K562 (cell line): Measurements from ENCODE around the gene PRKAR2B. TPM values are rescaled to one million over a fixed set of nuclear protein-coding genes. Genes with fewer than 3 reads are reported as not detected.
A peak's percentile ranks its signal among the peaks of the same experiment; 100 is the strongest.

Source experiments
- BDP1 ChIP-seq: IDR thresholded peaks from 3 replicates; pipeline ENCODE4 v1.6.1; 2011; ENCODE audit not compliant: insufficient read length, insufficient read depth
- CSDE1 ChIP-seq, 2 experiments: fragments of 450-650 bp; IDR thresholded peaks; 2 replicates each; pipeline ENCODE4 v1.6.1; 2016; ENCODE audit warnings: mild to moderate bottlenecking in 1 of 2
- ETV6 ChIP-seq, 3 experiments: fragments of 150-350 bp in 1 of 3; sonication (generic) in 1 of 3; formaldehyde crosslinking in 1 of 3; IDR thresholded peaks; 2 replicates each; pipeline versions ENCODE4 v1.6.1 to v1.8.0; 2014 to 2022; ENCODE audit warnings: borderline replicate concordance in 2 of 3, low read depth in 2 of 3, antibody characterized with exemption in 1 of 3, low read length in 1 of 3, mild to moderate bottlenecking in 1 of 3, missing genetic modification reagents in 1 of 3
- FUS ChIP-seq: fragments of 200-400 bp; formaldehyde crosslinking; optimal IDR thresholded peaks from 2 replicates; pipeline ENCODE3; 2017; ENCODE audit warnings: low read depth, low read length
- GABPB2 ChIP-seq: fragments of 250-450 bp; sonication (Bioruptor Pico); conservative IDR thresholded peaks from 2 replicates; pipeline ENCODE4 v1.5.1; 2021; ENCODE audit warnings: mild to moderate bottlenecking
- GATA2 ChIP-seq: sonication (generic); formaldehyde crosslinking; IDR thresholded peaks from 2 replicates; pipeline ENCODE4 v1.4.0; 2020; ENCODE audit warnings: mild to moderate bottlenecking, missing genetic modification reagents
- HDGF ChIP-seq: fragments of 450-650 bp; IDR thresholded peaks from 2 replicates; pipeline ENCODE4 v1.6.1; 2016
- KAT2B ChIP-seq: IDR thresholded peaks from one replicate; pipeline ENCODE4 v1.6.1; 2012; ENCODE audit warnings: low read depth, mild to moderate bottlenecking, control low read depth, inconsistent platforms, low read length, moderate library complexity
- MAZ ChIP-seq, 2 experiments: fragments of 450-650 bp in 1 of 2; sonication (generic) in 1 of 2; formaldehyde crosslinking; IDR thresholded peaks in 1 of 2; conservative IDR thresholded peaks in 1 of 2; 2 replicates each; pipeline versions ENCODE4 v1.4.0 to v1.5.0; 2020; ENCODE audit warnings: mild to moderate bottlenecking in 1 of 2, missing genetic modification reagents in 1 of 2
- NFIC ChIP-seq: fragments of 450-650 bp; IDR thresholded peaks from 2 replicates; pipeline ENCODE4 v1.6.1; 2017; ENCODE audit warnings: mild to moderate bottlenecking, inconsistent platforms
- OTX1 ChIP-seq: fragments of 450-650 bp; formaldehyde crosslinking; IDR thresholded peaks from 2 replicates; pipeline ENCODE4 v1.4.0; 2022; ENCODE audit warnings: mild to moderate bottlenecking
- POLR2G ChIP-seq: fragments of 200-400 bp; formaldehyde crosslinking; IDR thresholded peaks from 2 replicates; pipeline ENCODE4 v1.6.1; 2017; ENCODE audit warnings: low read depth, mild to moderate bottlenecking, antibody characterized with exemption, low read length, moderate library complexity
- PTBP1 ChIP-seq: fragments of 200-400 bp; formaldehyde crosslinking; IDR thresholded peaks from 2 replicates; pipeline ENCODE4 v1.6.1; 2017; ENCODE audit warnings: low read depth, low read length
- SRSF7 ChIP-seq: fragments of 200-400 bp; formaldehyde crosslinking; optimal IDR thresholded peaks from 2 replicates; pipeline ENCODE3; 2017; ENCODE audit warnings: mild to moderate bottlenecking, low read depth, low read length
- STAG1 ChIP-seq: sonication (generic); formaldehyde crosslinking; IDR thresholded peaks from 2 replicates; pipeline ENCODE4 v1.5.0; 2020; ENCODE audit warnings: missing genetic modification reagents, borderline replicate concordance
- TAF15 ChIP-seq: fragments of 200-400 bp; formaldehyde crosslinking; IDR thresholded peaks from 2 replicates; pipeline ENCODE4 v1.6.1; 2017; ENCODE audit warnings: mild to moderate bottlenecking, low read depth, low read length, moderate library complexity
- TAL1 ChIP-seq: fragments of 450-650 bp; IDR thresholded peaks from 2 replicates; pipeline ENCODE4 v1.6.1; 2016; ENCODE audit warnings: mild to moderate bottlenecking
- ZFP36 ChIP-seq: fragments of 150-350 bp; IDR thresholded peaks from 2 replicates; pipeline ENCODE4 v1.6.1; 2018; ENCODE audit warnings: low read length, low read depth; ENCODE audit not compliant: partially characterized antibody
- ZNF140 ChIP-seq: fragments of 250-450 bp; sonication (Bioruptor Pico); IDR thresholded peaks from 2 replicates; pipeline ENCODE4 v1.8.0; 2021; ENCODE audit warnings: moderate library complexity, mild to moderate bottlenecking, inconsistent platforms
- ZNF584 ChIP-seq: fragments of 200-800 bp; sonication (Bioruptor generic); IDR thresholded peaks from 2 replicates; pipeline ENCODE4 v1.6.1; 2016; ENCODE audit warnings: low read depth, mild to moderate bottlenecking, missing genetic modification characterization, missing compliant biosample characterization
- polyA plus RNA-seq, 8 experiments: library from polyadenylated mRNA; depleted of rRNA in 4 of 8; stranded (reverse) in 5 of 8; unstranded in 3 of 8; fragments of >200 nt; fragmentation: Nextera tagmentation in 2 of 8; fragmentation: Illumina TruSeq in 1 of 8; extraction: Ambion mirVana in 2 of 8; extraction: Trizol in 1 of 8; gene quantifications; 2 replicates each; pipeline versions ENCODE4 v1.2.1 to v1.2.3, GENCODE V29; 2011 to 2014; ENCODE audit warnings: inconsistent platforms in 1 of 8, missing spikeins in 1 of 8
- total RNA-seq, 7 experiments: library from RNA; depleted of rRNA in 6 of 7; stranded (reverse); fragments of >200 nt in 6 of 7; fragmentation: Illumina TruSeq in 2 of 7; extraction: Trizol in 2 of 7; gene quantifications; 2 replicates each; pipeline versions ENCODE4 v1.2.1 to v1.2.3, GENCODE V29; 2011 to 2021; ENCODE audit warnings: low replicate concordance in 1 of 7
- TF ChIP-seq, protein P1 (sequence below): fragments of 450-650 bp; formaldehyde crosslinking; IDR thresholded peaks from 2 replicates; pipeline ENCODE4 v1.4.0; 2022; ENCODE audit warnings: missing genetic modification characterization
- TF ChIP-seq, protein P2 (sequence below): sonication (generic); formaldehyde crosslinking; IDR thresholded peaks from 2 replicates; pipeline ENCODE4 v1.8.0; 2022; ENCODE audit warnings: mild to moderate bottlenecking, missing genetic modification reagents
- TF ChIP-seq, protein P3 (sequence below): sonication (generic); formaldehyde crosslinking; IDR thresholded peaks from 2 replicates; pipeline ENCODE4 v1.8.1; 2022; ENCODE audit warnings: missing genetic modification reagents
- TF ChIP-seq, protein P4 (sequence below): fragments of 450-650 bp; IDR thresholded peaks from 2 replicates; pipeline ENCODE4 v1.6.1; 2016; ENCODE audit warnings: missing biosample characterization, missing genetic modification characterization

The PRKAR2B gene
- total and polyA plus RNA-seq, 9 of the 15 experiments (the other 6 are each of a cell fraction or from before 2014, with no cell fraction given), result 59.0 to 173 (median 129) TPM

DNA sequence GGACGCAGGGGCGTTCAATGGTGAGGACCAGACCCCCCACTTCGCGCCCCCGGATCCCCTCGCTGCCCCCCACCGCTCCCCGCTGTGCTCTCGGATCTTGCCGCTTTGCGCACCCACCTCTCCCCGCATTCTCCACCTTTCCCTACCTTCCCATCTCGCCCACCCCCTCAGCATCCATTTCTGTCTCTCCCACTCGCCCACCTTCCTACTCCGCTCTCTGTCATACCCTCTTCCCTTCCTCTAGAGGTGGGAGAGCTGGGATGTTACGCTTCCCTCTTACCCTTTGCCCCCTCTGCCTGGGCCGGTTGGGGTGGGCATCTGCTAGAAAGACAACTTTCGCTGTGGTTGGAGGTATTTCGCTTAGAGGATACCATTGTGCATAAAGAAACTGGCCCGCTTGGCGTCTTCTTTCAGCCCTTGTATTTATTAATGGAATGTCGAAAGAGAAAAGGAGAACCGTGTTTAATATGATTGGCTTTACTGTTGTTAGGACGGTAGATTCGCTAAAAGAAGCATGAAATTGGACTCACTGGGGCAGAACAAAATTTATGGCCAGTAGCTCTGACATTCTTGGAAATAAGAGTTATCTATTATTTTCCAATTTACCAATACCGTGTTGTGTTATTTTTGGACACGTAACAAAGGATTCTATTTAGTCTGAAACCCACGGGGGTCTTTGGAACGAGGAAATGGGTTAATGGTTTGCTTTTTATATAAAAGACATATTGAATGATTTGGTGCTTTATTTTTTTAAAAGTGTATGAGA, 873 bp downstream of the PRKAR2B start (continued):
- TF ChIP-seq, protein P1, sequence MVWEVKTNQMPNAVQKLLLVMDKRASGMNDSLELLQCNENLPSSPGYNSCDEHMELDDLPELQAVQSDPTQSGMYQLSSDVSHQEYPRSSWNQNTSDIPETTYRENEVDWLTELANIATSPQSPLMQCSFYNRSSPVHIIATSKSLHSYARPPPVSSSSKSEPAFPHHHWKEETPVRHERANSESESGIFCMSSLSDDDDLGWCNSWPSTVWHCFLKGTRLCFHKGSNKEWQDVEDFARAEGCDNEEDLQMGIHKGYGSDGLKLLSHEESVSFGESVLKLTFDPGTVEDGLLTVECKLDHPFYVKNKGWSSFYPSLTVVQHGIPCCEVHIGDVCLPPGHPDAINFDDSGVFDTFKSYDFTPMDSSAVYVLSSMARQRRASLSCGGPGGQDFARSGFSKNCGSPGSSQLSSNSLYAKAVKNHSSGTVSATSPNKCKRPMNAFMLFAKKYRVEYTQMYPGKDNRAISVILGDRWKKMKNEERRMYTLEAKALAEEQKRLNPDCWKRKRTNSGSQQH (CRISPR knock-in tag), result 0 out of 2 replicates have a peak, but pooled peaks have one; percentile 27
- TF ChIP-seq, protein P2, sequence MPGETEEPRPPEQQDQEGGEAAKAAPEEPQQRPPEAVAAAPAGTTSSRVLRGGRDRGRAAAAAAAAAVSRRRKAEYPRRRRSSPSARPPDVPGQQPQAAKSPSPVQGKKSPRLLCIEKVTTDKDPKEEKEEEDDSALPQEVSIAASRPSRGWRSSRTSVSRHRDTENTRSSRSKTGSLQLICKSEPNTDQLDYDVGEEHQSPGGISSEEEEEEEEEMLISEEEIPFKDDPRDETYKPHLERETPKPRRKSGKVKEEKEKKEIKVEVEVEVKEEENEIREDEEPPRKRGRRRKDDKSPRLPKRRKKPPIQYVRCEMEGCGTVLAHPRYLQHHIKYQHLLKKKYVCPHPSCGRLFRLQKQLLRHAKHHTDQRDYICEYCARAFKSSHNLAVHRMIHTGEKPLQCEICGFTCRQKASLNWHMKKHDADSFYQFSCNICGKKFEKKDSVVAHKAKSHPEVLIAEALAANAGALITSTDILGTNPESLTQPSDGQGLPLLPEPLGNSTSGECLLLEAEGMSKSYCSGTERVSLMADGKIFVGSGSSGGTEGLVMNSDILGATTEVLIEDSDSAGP (CRISPR knock-in tag), result no peak
- TF ChIP-seq POLR2G (no peak), GABPB2 (no peak), TAL1 (0 out of 2 replicates have a peak, but pooled peaks have one; percentile 15), ZNF140 (CRISPR knock-in tag) (no peak), ETV6 (IDR thresholded peaks at IDR 0.05; ENCODE audit: borderline replicate concordance in 1 of 2, low read depth in 2 of 2, low read length in 1 of 2) (no peak), ETV6 (CRISPR knock-in tag; IDR thresholded peaks at IDR 0.05; ENCODE audit: borderline replicate concordance) (no peak), PTBP1 (no peak), SRSF7 (no peak), CSDE1 (IDR thresholded peaks at IDR 0.05) (no peak), HDGF (peak; percentile 94; the same call in 1 of the 2 replicates), GATA2 (CRISPR knock-in tag) (no peak), OTX1 (CRISPR knock-in tag) (peak; percentile 63; the same call in 1 of the 2 replicates), BDP1 (no peak), MAZ (CRISPR knock-in tag; conservative IDR thresholded peaks at IDR 0.05 in 1 of 2, IDR thresholded peaks at IDR 0.05 in 1 of 2) (0 out of 4 replicates have a peak, but pooled peaks of 1 of the 2 experiments have one; percentile 4), FUS (no peak), KAT2B (no peak), NFIC (0 out of 2 replicates have a peak, but pooled peaks have one; percentile 7), TAF15 (no peak), ZFP36 (no peak), ZNF584 (no peak), STAG1 (CRISPR knock-in tag) (no peak)
- TF ChIP-seq, protein P3, sequence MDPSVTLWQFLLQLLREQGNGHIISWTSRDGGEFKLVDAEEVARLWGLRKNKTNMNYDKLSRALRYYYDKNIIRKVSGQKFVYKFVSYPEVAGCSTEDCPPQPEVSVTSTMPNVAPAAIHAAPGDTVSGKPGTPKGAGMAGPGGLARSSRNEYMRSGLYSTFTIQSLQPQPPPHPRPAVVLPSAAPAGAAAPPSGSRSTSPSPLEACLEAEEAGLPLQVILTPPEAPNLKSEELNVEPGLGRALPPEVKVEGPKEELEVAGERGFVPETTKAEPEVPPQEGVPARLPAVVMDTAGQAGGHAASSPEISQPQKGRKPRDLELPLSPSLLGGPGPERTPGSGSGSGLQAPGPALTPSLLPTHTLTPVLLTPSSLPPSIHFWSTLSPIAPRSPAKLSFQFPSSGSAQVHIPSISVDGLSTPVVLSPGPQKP (CRISPR knock-in tag), result no peak
- TF ChIP-seq, protein P4, sequence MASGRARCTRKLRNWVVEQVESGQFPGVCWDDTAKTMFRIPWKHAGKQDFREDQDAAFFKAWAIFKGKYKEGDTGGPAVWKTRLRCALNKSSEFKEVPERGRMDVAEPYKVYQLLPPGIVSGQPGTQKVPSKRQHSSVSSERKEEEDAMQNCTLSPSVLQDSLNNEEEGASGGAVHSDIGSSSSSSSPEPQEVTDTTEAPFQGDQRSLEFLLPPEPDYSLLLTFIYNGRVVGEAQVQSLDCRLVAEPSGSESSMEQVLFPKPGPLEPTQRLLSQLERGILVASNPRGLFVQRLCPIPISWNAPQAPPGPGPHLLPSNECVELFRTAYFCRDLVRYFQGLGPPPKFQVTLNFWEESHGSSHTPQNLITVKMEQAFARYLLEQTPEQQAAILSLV (tag), result no peak
